ENCODE data around the gene AGBL3.

DNA sequence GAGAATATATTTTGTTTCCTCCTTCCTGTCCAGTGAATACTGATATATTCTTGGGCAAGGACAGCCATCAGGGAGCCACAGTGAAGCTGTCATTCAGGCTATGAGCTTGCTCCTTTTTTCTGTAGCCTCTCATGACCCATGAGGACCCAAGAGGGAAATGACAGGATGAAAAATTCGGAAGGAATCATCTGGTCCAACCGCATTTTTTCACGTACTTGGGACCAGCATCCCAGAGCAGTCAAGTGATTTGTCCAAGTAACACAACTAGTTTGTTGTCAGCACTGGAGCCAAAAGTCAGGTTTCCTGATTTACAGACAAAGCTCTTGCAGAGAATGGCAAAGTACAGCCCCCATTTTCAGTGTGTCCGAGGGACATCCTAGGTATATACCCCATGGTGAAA lies 47.2 kb upstream of the AGBL3 start:
- no peak for TF ChIP-seq YY1 (IDR thresholded peaks at IDR 0.05; ENCODE audit: insufficient read depth, insufficient read length)
- TF ChIP-seq SUZ12 (IDR thresholded peaks at IDR 0.05; ENCODE audit: extremely low read depth, insufficient read depth, insufficient read length): no peak
- no peak for TF ChIP-seq ZNF274 (IDR thresholded peaks at IDR 0.05; ENCODE audit: low read depth, low read length)
